Measurements from ENCODE around the gene NR2F2.

DNA sequence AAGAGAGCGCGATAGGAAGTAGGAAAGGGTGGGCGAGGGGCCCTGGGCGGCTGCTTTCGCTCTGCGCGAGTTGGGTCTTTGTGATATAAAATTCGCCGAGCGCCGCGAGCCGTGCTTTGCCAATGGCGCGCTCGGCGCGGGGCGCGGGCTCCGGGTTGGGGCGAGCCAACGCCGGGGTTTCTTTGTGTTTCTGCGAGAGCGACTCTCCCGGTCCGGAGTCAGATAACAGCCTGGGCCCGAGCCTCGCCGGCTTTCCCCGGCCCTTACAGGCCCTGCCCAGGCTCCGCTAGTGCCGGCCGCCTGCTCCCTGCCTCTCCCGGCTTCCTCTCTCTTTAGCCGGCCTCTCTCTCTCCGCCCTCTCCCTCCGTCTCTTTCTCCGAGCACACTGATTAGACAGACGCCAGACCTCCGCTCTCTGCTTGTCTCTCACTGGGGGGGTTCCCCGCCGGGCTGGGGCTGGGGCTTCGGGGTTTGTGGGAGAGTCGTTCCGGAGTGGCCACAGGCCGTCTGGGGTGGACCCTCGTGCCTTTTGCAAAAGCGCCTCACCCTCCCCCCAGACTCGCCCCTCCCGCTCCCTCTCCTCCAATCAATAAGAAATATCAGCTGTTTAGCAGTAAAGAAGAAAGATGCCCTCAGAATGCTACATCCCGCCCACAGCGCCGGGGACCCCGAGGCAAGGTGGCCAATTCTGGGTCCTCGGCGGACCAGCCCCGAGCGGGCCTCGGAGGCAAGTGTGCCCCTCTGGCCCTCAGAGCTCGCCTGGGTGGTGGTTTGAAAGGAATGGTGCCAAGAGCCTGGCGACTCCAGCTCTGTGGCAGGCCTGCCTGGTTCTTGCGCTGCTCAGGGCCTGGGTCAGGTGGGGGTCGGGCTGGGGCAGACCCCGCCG, 2.9 kb downstream of the NR2F2 start:
- no peak for TF ChIP-seq TAF1 (IDR thresholded peaks at IDR 0.05; ENCODE audit: borderline replicate concordance, insufficient read depth, low read length)
- peak; percentile 6; the same call in 1 of the 2 replicates for TF ChIP-seq SIN3A (IDR thresholded peaks at IDR 0.05; ENCODE audit: borderline replicate concordance, insufficient read depth, low read length)
- TF ChIP-seq, protein P1, sequence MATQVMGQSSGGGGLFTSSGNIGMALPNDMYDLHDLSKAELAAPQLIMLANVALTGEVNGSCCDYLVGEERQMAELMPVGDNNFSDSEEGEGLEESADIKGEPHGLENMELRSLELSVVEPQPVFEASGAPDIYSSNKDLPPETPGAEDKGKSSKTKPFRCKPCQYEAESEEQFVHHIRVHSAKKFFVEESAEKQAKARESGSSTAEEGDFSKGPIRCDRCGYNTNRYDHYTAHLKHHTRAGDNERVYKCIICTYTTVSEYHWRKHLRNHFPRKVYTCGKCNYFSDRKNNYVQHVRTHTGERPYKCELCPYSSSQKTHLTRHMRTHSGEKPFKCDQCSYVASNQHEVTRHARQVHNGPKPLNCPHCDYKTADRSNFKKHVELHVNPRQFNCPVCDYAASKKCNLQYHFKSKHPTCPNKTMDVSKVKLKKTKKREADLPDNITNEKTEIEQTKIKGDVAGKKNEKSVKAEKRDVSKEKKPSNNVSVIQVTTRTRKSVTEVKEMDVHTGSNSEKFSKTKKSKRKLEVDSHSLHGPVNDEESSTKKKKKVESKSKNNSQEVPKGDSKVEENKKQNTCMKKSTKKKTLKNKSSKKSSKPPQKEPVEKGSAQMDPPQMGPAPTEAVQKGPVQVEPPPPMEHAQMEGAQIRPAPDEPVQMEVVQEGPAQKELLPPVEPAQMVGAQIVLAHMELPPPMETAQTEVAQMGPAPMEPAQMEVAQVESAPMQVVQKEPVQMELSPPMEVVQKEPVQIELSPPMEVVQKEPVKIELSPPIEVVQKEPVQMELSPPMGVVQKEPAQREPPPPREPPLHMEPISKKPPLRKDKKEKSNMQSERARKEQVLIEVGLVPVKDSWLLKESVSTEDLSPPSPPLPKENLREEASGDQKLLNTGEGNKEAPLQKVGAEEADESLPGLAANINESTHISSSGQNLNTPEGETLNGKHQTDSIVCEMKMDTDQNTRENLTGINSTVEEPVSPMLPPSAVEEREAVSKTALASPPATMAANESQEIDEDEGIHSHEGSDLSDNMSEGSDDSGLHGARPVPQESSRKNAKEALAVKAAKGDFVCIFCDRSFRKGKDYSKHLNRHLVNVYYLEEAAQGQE (IDR thresholded peaks at IDR 0.05; ENCODE audit: insufficient read depth in 1 of 2, low read depth in 2 of 2, low read length in 2 of 2) = no peak
- TF ChIP-seq POLR2AphosphoS5 (IDR thresholded peaks at IDR 0.05; ENCODE audit: low read depth, low read length) = no peak

All from PFSK-1 (cell line).